Thoracic aorta (tissue), 2 donors: ENCODE results near the gene LMF2. TPM values are rescaled to one million over a fixed set of nuclear protein-coding genes. Genes with fewer than 3 reads are reported as not detected.
"Not testable (repeated sequence)": the region's sequence is repeated elsewhere in the genome, so short reads cannot be mapped to it uniquely, and the experiment has no call there.

ENCODE experiments used
- ATAC-seq: fragments of 150-250 bp; one replicate; pipeline ENCODE4 v1.8.0; 2017; ENCODE audit warnings: low read depth; ENCODE audit not compliant: insufficient number of reproducible peaks, low FRiP score
- DNase-seq: peaks from one replicate; pipeline ENCODE4 v3.0.0-alpha.2; 2020; ENCODE audit warnings: low spot score
- H3K27ac ChIP-seq, 2 donors: fragments of 200-600 bp; sonication (generic); 1 replicate in 1 of 2; 2 replicates in 1 of 2; pipeline ENCODE4 v1.5.1; 2016; ENCODE audit warnings: mild to moderate bottlenecking in 2 of 2, moderate library complexity in 2 of 2
- H3K27me3 ChIP-seq: fragments of 200-600 bp; sonication (generic); replicated peaks from 2 replicates; pipeline ENCODE4 v1.6.0; 2016; ENCODE audit warnings: mild to moderate bottlenecking; ENCODE audit not compliant: insufficient read depth
- H3K36me3 ChIP-seq: fragments of 200-600 bp; sonication (generic); one replicate; pipeline ENCODE4 v1.5.1; 2016
- H3K4me1 ChIP-seq, 2 donors: fragments of 200-600 bp; sonication (generic); 1 replicate in 1 of 2; 2 replicates in 1 of 2; pipeline versions ENCODE4 v1.5.1 to v1.6.0; 2016; ENCODE audit warnings: low read depth in 2 of 2, mild to moderate bottlenecking in 1 of 2; ENCODE audit not compliant: control insufficient read depth in 1 of 2
- H3K4me3 ChIP-seq: fragments of 200-600 bp; sonication (generic); 2 replicates; pipeline ENCODE4 v1.5.1; 2016; ENCODE audit warnings: mild to moderate bottlenecking
- H3K9me3 ChIP-seq: fragments of 200-600 bp; sonication (generic); 2 replicates; pipeline ENCODE4 v1.5.1; 2016
- CTCF ChIP-seq: fragments of 200-600 bp; sonication (generic); IDR thresholded peaks from one replicate; pipeline ENCODE4 v1.5.1; 2019; ENCODE audit warnings: antibody characterized with exemption
- total RNA-seq, 2 donors: library from RNA; depleted of rRNA; stranded (reverse); fragments of >200 nt; gene quantifications; one replicate each; pipeline versions ENCODE4 v1.1.0 to v1.2.3, GENCODE V29; 2016

Gene LMF2
- total RNA-seq, 2 donors from 2014 or later: 61.9 to 87.6 TPM

DNA sequence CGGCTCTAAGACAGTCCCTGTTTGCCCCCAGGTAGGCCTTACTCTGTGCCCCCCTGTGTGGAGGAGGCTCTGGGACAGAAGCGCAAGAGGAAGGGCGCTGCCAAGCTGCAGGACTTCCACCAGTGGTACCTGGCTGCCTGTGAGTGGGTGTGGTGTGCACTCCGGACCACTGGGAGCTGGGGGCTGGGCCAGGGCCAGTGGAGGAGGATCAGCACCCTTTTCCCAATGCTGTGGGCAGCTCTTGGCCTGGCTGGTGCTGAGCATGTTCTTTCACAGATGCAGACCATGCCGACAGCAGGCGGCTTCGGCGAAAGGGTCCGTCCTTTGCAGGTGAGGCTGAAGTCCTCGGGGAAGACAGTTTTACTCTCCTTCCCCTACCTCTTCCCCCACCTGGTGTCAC is 14.2 kb upstream of the LMF2 start:
- Histone ChIP-seq H3K36me3 (peaks cover 58% of the 10 kb centered on the region), H3K27ac (no peak overlapping the region), H3K27me3 (no peaks in the 10 kb centered on the region), H3K4me1 (peaks cover 10 to 14% of the 10 kb centered on the region in 2 donors), H3K9me3 (no peaks in the 10 kb centered on the region), H3K4me3 (no peak overlapping the region)
- DNase-seq (no peak), ATAC-seq (no peak)
- no peak for TF ChIP-seq CTCF

- no peak overlapping the region for H3K27ac ChIP-seq
- TF ChIP-seq CTCF: no peak
- H3K9me3 ChIP-seq: no peaks in the 10 kb centered on the region
- H3K27me3 ChIP-seq: no peaks in the 10 kb centered on the region
- H3K36me3 ChIP-seq: peaks cover 61% of the 10 kb centered on the region
- no peak overlapping the region for H3K4me3 ChIP-seq
- DNase-seq (no peak), ATAC-seq (no peak)
- peaks cover 10 to 11% of the 10 kb centered on the region in 2 donors for H3K4me1 ChIP-seq
Measured at GRCh38 chr22:50520826-50521453, 13.4 kb upstream of the LMF2 start.

GRCh38 chr22:50520184-50520583 is 12.7 kb upstream of the LMF2 start:
- not testable (repeated sequence) for H3K4me3 ChIP-seq, ATAC-seq, DNase-seq, H3K9me3 ChIP-seq, H3K27me3 ChIP-seq, H3K27ac ChIP-seq
- Histone ChIP-seq H3K36me3 (peaks cover 61% of the 10 kb centered on the region), H3K4me1 (peaks cover 10 to 11% of the 10 kb centered on the region in 2 donors)

- ATAC-seq (no peak), DNase-seq (no peak)
- Histone ChIP-seq H3K27me3 (no peaks in the 10 kb centered on the region), H3K9me3 (no peaks in the 10 kb centered on the region), H3K4me3 (no peak overlapping the region), H3K27ac (no peak overlapping the region), H3K4me1 (peaks cover under 1 to 2% of the 10 kb centered on the region in 2 donors), H3K36me3 (peaks cover 61% of the 10 kb centered on the region)
- TF ChIP-seq CTCF: no peak
Measured at GRCh38 chr22:50519151-50519550, 11.6 kb upstream of the LMF2 start.

- H3K4me3 ChIP-seq: no peak overlapping the region
- DNase-seq: no peak
- H3K27ac ChIP-seq: no peak overlapping the region
- no peak for ATAC-seq
- H3K27me3 ChIP-seq: no peaks in the 10 kb centered on the region
- no peaks in the 10 kb centered on the region for H3K9me3 ChIP-seq
- no peaks in the 10 kb centered on the region for H3K4me1 ChIP-seq
- no peak for TF ChIP-seq CTCF
- peaks cover 58% of the 10 kb centered on the region for H3K36me3 ChIP-seq
Measured at GRCh38 chr22:50518606-50519005, 11.1 kb upstream of the LMF2 start.
